Skin epidermis (tissue), 12 donors: Measurements from ENCODE around the gene PIK3R1.

ENCODE experiments used
- H3K27ac ChIP-seq, 21 experiments: fragments of 200-600 bp; sonication (generic) in 11 of 21; one replicate each; pipeline ENCODE4 v1.5.0; 2020; ENCODE audit warnings: mild to moderate bottlenecking in 3 of 21, inconsistent platforms in 2 of 21, moderate library complexity in 2 of 21
- H3K4me3 ChIP-seq, 7 experiments: fragments of 200-600 bp; sonication (generic) in 2 of 7; one replicate each; pipeline ENCODE4 v1.5.0; 2020; ENCODE audit warnings: inconsistent platforms in 2 of 7, mild to moderate bottlenecking in 2 of 7, moderate library complexity in 1 of 7

PIK3R1 gene

GRCh38 chr5:68215208-68215897 is at the start of gene PIK3R1:
Gene PIK3R1 (plus strand): TSS chr5:68215756. CDS start chr5:68226676, 10,920 bp downstream.
- Histone ChIP-seq H3K27ac (peak within 1 kb of the TSS; percentile 82 to 98 (median 94)), H3K4me3 (peak within 1 kb of the TSS; percentile 75 to 96 (median 83))

GRCh38 chr5:68167195-68167651 is 48.3 kb upstream of the PIK3R1 start:
- Histone ChIP-seq H3K4me3 (no peak overlapping the region), H3K27ac (no peak overlapping the region)

- H3K27ac ChIP-seq = peak overlapping the region in 1 of 21 experiments; percentile 50
- no peak overlapping the region for H3K4me3 ChIP-seq
Observed at GRCh38 chr5:68169903-68170302, 45.7 kb upstream of the PIK3R1 start.

- no peak overlapping the region for H3K4me3 ChIP-seq
- H3K27ac ChIP-seq = peak overlapping the region in 4 of 21 experiments; percentile 37 to 67 (median 50)
Observed at GRCh38 chr5:68170826-68171558, 44.6 kb upstream of the PIK3R1 start.

GRCh38 chr5:68172314-68172713 is 43.2 kb upstream of the PIK3R1 start:
- no peak overlapping the region for H3K4me3 ChIP-seq
- H3K27ac ChIP-seq = peak overlapping the region in 3 of 21 experiments; percentile 8 to 49 (median 41)

- H3K27ac ChIP-seq = peak overlapping the region in 1 of 21 experiments; percentile 41
Observed at GRCh38 chr5:68173007-68173406, 42.5 kb upstream of the PIK3R1 start.

GRCh38 chr5:68176253-68176652 is 39.3 kb upstream of the PIK3R1 start:
- no peak overlapping the region for H3K4me3 ChIP-seq

More at GRCh38 chr5:68173007-68173406, 42.5 kb upstream of the PIK3R1 start:
- no peak overlapping the region for H3K4me3 ChIP-seq

GRCh38 chr5:68176802-68177479 is 38.6 kb upstream of the PIK3R1 start:
- H3K4me3 ChIP-seq = no peak overlapping the region
- H3K27ac ChIP-seq = no peak overlapping the region

More at GRCh38 chr5:68176253-68176652, 39.3 kb upstream of the PIK3R1 start:
- no peak overlapping the region for H3K27ac ChIP-seq

GRCh38 chr5:68177676-68178075 is 37.9 kb upstream of the PIK3R1 start:
- Histone ChIP-seq H3K27ac (no peak overlapping the region), H3K4me3 (no peak overlapping the region)

- Histone ChIP-seq H3K4me3 (no peak overlapping the region), H3K27ac (no peak overlapping the region)
Observed at GRCh38 chr5:68178579-68178978, 37.0 kb upstream of the PIK3R1 start.

GRCh38 chr5:68180121-68181038 is 35.2 kb upstream of the PIK3R1 start:
- H3K27ac ChIP-seq = no peak overlapping the region
- no peak overlapping the region for H3K4me3 ChIP-seq

GRCh38 chr5:68181039-68181599 is 34.4 kb upstream of the PIK3R1 start:
- H3K27ac ChIP-seq = no peak overlapping the region

GRCh38 chr5:68182094-68182493 is 33.5 kb upstream of the PIK3R1 start:
- H3K4me3 ChIP-seq = no peak overlapping the region
- H3K27ac ChIP-seq = no peak overlapping the region

More at GRCh38 chr5:68181039-68181599, 34.4 kb upstream of the PIK3R1 start:
- H3K4me3 ChIP-seq = no peak overlapping the region

- Histone ChIP-seq H3K27ac (no peak overlapping the region), H3K4me3 (no peak overlapping the region)
Observed at GRCh38 chr5:68182534-68182933, 33.0 kb upstream of the PIK3R1 start.

- no peak overlapping the region for H3K27ac ChIP-seq
Observed at GRCh38 chr5:68187268-68188055, 28.1 kb upstream of the PIK3R1 start.

GRCh38 chr5:68189171-68189570 is 26.4 kb upstream of the PIK3R1 start:
- no peak overlapping the region for H3K27ac ChIP-seq
- no peak overlapping the region for H3K4me3 ChIP-seq

More at GRCh38 chr5:68187268-68188055, 28.1 kb upstream of the PIK3R1 start:
- no peak overlapping the region for H3K4me3 ChIP-seq

GRCh38 chr5:68189613-68190012 is 25.9 kb upstream of the PIK3R1 start:
- Histone ChIP-seq H3K4me3 (no peak overlapping the region), H3K27ac (no peak overlapping the region)

GRCh38 chr5:68190619-68191018 is 24.9 kb upstream of the PIK3R1 start:
- no peak overlapping the region for H3K27ac ChIP-seq

More at GRCh38 chr5:68190619-68191018, 24.9 kb upstream of the PIK3R1 start:
- H3K4me3 ChIP-seq = no peak overlapping the region
